OCI-LY3 (cell line): ENCODE data around the gene NOC3L.

Source experiments
- EZH2phosphoT487 ChIP-seq: fragments of 200-600 bp; shearing (Covaris generic); IDR thresholded peaks from 2 replicates; pipeline ENCODE4 v1.6.1; 2018; ENCODE audit warnings: antibody characterized with exemption, mixed run types, low read depth
- TF ChIP-seq, protein P1 (sequence below): fragments of 200-600, 300-600 bp; sonication (generic); IDR thresholded peaks from 2 replicates; pipeline ENCODE4 v1.5.1; 2014; ENCODE audit warnings: antibody characterized with exemption, low read length, low read depth

DNA sequence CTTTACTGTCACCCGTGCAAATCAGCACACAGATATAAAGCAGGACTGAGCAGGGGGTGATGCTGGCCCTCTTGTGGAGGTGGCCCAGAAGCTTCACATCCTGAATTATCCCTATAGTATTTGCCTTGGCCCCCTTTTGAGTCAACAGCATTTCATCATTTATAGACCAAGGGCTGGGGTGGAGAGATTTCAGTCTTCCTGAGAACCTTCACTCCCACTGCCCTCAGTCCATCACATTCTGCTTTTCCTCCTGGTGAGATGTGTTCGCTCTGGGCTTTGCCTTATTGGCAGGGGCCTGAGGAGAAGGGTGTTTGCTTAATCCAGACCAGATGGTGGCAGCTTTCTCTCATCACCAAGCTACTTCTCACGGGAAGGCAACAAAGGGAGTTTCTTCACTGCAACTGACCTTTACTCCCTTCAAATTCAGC lies 47.7 kb downstream of the NOC3L start:
- TF ChIP-seq, protein P1, sequence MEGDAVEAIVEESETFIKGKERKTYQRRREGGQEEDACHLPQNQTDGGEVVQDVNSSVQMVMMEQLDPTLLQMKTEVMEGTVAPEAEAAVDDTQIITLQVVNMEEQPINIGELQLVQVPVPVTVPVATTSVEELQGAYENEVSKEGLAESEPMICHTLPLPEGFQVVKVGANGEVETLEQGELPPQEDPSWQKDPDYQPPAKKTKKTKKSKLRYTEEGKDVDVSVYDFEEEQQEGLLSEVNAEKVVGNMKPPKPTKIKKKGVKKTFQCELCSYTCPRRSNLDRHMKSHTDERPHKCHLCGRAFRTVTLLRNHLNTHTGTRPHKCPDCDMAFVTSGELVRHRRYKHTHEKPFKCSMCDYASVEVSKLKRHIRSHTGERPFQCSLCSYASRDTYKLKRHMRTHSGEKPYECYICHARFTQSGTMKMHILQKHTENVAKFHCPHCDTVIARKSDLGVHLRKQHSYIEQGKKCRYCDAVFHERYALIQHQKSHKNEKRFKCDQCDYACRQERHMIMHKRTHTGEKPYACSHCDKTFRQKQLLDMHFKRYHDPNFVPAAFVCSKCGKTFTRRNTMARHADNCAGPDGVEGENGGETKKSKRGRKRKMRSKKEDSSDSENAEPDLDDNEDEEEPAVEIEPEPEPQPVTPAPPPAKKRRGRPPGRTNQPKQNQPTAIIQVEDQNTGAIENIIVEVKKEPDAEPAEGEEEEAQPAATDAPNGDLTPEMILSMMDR = no peak
- TF ChIP-seq EZH2phosphoT487 = no peak
